CD4-positive, alpha-beta T cell treated with Interferon alpha-2 for 1 hour (primary cell): ENCODE data around the gene URB1.
"Not testable (repeated sequence)": the region's sequence is repeated elsewhere in the genome, so short reads cannot be mapped to it uniquely, and the experiment has no call there.

Experiments
- DNase-seq, 2 donors: peaks; one replicate each; pipeline ENCODE4 v3.0.0-alpha.2; 2020 to 2022

URB1 gene

DNA sequence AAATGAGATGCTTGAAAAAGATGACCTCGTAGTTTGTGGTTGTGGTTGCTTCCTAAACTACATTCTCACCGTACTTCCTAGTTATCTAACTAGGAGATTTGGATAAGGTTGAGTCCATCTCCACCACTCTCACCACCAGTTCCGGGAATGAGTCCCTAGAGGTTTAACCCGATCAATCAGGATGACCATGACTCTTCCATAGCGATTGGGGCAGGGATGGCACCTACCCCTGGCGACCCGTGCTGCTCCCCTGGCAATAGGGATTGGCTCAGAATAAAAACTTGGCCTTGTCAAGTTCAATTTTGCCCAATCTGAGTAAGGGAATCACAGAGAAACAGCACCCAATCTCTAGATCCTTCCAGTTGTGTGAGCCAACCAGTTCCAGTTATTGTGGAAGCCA lies 111.3 kb downstream of the URB1 start:
- no peak for DNase-seq

- DNase-seq = no peak
Observed at GRCh38 chr21:32279377-32279680, 113.5 kb downstream of the URB1 start.

GRCh38 chr21:32278518-32279376 lies 114.1 kb downstream of the URB1 start, which contains the start of gene MIS18A:
Gene MIS18A, minus strand, starts transcription at chr21:32279049. Its CDS starts 35 bp downstream, at chr21:32279014.
- peak; percentile 96 to 97 for DNase-seq

DNA sequence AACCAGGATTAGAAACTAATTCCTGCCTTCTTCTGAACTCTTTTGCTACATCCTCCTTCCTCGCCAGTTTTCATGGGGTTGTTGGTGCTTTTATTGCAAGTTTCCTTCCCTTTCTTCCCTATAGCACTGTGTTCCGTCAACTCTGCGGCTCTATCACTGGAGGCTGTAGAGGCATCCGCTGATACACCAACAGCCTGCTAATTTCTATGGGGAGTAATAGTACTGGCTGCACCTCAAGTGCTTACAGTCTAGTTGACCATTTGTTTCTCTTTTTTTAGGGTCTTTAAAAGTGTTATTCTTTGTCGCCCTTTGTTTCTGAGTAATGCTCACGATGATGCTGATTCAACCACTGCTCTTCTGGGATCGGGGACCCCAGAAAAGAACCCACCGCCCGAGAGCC lies 114.7 kb downstream of the URB1 start:
- peak in 1 of 2 donors; percentile 0 for DNase-seq

DNA sequence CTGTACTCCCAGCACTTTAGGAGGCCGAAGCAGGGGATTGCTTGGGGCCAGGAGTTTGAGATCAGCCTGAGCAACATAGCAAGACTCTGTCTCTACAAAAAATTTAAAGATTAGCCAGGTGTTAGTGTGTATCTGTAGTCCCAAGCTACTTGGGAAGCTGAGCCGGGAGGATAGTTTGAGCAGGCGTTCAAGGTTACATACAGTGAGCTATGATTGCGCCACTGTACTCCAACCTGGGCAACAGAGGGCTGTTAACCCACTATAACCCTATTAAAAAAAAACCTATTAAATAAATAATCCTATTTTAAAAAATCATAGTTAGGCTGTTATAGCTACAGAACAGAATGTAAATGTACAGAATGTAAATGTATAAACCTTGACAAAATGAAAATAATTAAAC lies 116.1 kb downstream of the URB1 start:
- no peak for DNase-seq

- DNase-seq = no peak
Observed at GRCh38 chr21:32270748-32271147, 122.1 kb downstream of the URB1 start.

GRCh38 chr21:32265321-32265720 lies 127.5 kb downstream of the URB1 start:
- not testable (repeated sequence) for DNase-seq

DNA sequence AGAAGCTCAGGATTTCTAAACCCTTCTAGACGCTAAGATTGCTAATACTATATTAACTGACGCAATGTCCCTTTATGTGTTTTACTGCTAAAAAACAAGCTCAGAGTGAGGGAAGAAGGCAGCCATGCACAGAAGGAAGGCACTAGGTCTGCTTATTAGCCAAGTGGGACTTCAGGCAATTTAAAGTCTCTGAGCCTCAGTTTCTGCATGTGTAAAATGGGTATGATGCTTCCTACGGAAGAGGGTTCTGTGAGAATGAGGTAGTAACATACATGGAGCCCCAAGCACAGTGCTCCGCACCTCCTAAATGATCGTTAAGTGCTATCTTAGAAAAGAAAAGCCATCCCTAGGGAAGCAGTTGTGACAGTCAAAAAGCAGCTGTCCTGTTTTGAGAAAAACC lies 130.9 kb downstream of the URB1 start:
- DNase-seq = no peak
